GM21526 (cell line): ENCODE measurements around the gene CYP21A2.

Experiments used
- ATAC-seq: cut with Tn5 transposase; IDR thresholded peaks from one replicate; pipeline ENCODE4 v1.9.1; 2021; ENCODE audit warnings: moderate library complexity; ENCODE audit not compliant: unreplicated experiment, low FRiP score

The CYP21A2 gene

DNA sequence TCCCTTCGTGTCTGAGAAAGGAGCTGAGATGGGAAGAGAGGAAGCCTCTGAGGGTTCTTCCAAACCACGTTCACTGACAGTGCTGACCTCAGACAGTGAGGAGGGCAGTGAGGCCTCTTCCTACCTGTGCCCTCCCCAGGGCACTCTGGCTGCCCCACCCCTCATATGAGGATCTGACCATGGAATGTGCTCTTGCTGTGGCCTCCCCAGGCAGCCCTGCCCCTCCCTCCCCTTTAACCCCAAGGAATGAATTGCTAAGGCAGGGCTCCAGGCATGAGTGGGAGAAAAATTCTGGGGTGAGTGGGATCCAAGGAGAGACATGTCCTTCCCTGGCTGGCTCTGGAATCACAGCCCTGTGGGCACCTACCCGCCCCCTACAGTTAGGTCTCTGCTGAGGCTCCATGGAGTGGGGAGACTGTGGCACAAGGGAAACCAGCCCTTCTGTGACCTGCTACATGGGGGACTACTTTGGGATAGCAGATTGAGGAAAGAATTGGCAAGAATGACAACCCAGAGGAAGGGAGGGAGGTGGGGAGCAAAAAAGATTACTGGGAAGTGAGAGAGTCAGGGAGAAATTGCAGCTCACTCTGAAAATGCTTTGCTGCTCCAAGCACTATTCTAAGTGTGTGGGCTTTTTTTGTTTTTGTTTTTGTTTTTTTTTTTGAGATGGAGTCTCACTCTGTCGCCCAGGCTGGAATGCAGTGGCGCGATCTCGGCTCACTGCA lies 41.5 kb downstream of the CYP21A2 start:
- no peak for ATAC-seq

DNA sequence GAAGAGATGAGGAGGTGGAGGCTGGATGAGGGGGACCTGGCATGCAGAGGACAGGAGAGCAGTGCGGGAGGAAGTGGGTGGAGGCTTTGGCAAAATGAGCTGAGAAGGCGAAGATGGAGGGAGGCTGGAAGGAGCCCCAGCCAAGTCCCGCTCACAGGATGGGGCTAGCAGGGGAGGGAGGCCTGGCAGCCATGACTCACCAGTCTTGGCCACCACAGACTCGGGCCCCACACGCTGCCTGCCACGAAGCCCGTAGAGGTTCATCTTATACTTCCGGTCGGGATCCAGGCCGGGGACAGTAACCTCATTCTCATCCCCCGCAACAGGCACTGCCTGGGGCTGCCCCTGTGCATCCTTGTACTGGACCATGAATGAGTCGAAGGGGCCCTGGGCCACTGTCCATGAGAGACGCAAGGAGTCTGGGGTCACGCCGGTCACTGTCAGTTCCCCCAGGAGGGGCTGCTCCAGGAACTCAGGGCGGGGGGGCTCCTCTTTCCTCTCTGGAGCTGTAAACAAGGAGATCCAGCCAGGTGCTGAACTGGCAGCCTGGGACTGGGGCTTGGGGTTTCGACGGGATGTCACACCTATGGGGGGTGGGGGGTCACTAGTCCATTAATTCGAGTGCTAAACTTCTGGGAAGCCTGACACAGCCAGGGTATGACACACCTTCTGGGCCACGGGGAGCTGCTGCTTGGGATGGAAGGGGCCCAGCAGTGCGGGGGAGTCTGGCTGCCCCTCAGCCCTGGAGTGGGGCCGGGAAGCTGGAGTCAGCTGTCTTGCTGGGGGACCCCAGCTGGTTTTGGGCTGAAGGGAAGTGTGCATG lies 43.2 kb downstream of the CYP21A2 start:
- ATAC-seq, result no peak

- no peak for ATAC-seq
Measured at GRCh38 chr6:32082478-32082877, 44.3 kb downstream of the CYP21A2 start.

GRCh38 chr6:32082935-32083334 lies 44.7 kb downstream of the CYP21A2 start:
- ATAC-seq, result no peak

DNA sequence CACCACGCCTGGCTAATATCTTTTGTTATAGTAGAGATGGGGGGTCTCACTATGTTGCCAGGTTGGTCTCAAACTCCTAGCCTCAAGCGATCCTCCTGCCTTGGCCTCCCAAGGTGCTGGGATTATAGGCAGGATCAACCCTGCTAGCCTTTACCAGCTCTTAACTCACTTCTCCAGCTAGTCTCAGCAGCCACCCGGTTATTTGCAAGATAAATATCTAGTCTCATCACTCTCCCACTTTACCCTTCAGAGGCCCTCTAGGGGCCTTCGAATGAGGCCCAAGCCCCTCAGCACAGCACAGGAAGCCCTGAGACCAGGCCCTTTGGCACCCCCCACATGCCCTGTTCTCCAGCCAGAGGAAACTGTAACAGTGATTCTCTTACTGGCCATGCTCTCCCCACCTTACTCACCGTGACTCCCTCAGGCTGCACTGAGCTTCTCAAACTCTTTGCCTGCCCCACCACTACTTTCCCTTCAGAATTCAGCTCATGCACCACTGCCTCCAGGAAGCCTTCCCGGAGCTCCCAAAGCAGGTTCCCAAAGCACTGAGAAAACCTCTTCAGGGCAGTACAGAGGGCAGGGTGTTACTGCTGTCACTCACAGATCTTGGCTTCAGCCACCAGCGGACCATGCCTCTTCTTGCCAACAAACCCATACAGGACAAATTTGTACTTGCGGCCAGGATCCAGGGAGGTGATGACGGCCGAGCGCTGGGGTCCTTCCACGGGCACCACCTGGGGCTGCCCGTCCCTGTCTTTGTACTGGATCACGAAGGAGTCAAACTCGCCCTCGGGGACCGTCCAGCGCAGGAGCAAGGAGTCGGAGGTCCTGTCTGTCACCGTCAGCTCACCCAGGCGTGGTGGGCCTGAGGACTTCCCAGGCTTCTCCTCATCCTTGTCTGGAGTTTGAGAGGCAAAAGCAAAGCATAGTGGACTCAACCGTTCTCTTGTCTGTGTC lies 45.9 kb downstream of the CYP21A2 start:
- ATAC-seq, result no peak

DNA sequence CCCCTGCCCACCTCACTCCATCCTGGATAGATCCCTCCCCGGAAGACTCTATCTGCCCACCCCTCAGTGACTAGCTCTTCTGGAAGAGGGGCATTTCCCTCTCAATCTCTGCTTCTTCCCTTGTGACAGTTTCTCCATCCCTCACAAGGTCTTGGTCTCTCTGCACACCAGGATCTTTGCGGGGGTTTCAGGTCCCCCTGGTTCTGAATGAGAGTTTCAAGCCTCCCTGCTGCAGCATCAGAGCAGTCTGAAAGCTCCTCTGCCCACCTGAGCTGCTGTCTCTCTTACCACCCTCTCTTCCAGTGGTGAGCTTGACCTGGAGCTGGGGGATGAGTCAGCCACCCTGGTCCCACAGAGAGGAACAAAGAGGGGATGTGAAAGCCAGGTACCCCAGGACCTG lies 46.6 kb downstream of the CYP21A2 start:
- ATAC-seq, result no peak

DNA sequence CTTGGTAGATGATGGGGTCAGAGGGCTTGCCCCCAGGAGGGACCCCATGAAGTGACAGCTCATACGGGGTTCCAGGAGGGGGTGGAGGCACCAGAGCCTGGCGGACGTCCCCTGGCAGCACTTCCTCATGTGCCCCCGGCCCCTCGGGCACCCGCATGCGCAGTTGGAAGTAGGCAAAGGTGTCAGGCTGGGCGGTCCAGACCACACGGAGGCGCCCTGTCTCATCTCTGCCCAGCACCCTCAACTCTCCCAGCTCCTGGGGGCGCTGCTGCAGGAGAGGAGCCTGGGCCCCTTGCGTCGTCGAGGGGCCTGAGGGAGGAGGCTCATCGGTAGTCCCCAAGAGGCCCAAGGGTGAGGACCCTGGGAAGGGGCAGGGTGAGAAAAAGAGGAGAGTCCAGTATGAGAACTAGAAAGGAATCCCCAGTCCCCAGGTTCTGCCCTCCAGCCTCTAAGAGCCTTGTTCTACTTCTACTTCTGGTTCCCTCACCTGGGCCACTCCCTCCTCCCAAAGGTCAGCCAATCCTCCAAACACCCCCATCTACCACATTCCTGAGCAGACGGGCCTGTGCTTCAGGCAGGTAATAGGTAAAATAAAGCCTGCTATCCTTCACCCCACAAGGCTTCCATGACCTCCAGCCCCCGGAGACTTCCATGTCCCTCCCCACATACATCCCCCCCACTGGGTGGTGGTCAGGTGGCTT lies 47.7 kb downstream of the CYP21A2 start:
- ATAC-seq, result no peak

GRCh38 chr6:32086661-32087573 lies 48.7 kb downstream of the CYP21A2 start:
- ATAC-seq, result no peak

- ATAC-seq, result no peak
Measured at GRCh38 chr6:32087574-32088486, 49.6 kb downstream of the CYP21A2 start.

- ATAC-seq, result no peak
Measured at GRCh38 chr6:32088487-32089049, 50.4 kb downstream of the CYP21A2 start.

DNA sequence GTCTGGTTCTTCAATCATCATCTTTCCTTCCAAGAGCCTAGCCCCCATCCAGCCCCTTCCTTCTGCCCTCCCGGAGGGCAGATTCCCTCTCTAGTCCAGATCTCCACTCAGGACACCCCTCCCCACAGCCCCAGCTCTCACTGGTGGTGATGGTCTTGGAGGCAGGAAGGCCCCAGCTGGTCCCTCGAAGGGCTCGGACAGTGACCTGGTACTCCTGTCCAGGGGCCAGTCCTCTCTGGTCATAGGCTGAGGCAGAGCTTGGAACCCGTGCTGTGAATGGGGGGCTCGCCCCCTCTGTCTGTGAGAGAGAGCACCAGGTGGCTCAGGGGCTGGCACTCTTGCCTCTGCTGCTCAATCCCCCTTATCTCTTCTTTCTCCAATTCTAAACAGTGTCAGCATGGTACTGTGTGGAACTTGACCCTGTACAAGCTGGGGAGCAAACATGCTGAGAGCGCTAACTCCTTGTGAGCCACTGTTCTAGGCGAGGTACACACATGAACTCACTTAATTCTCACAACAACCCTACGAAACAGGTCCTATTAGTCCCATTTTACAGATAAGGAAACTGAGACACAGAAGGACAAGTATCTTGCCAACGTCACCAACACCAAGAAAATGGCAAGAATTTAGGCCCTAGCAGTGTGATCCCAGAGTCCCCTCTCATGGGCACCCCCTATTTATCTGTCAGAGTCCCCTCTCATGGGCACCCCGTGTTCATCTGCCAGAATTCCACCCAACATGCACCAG lies 51.0 kb downstream of the CYP21A2 start:
- ATAC-seq, result no peak
